Neutrophil (primary cell): ENCODE data around the gene PTCRA.

Experiments
- H3K27ac ChIP-seq: fragments of 200-600 bp; sonication (generic); 2 replicates; pipeline ENCODE4 v1.5.1; 2016; ENCODE audit warnings: mild to moderate bottlenecking, moderate library complexity
- H3K27me3 ChIP-seq: fragments of 200-600 bp; sonication (generic); 2 replicates; pipeline ENCODE4 v1.6.0; 2016; ENCODE audit warnings: mild to moderate bottlenecking
- H3K36me3 ChIP-seq: fragments of 200-600 bp; sonication (generic); 2 replicates; pipeline ENCODE4 v1.5.1; 2017
- H3K4me1 ChIP-seq, 2 experiments: fragments of 200-600 bp in 1 of 2; sonication (generic) in 1 of 2; 1 replicate in 1 of 2; 2 replicates in 1 of 2; pipeline versions ENCODE4 v1.5.1 to v1.6.1; 2013 to 2016; ENCODE audit warnings: low read depth in 1 of 2, low read length in 1 of 2, mild to moderate bottlenecking in 1 of 2, moderate library complexity in 1 of 2; ENCODE audit not compliant: control insufficient read depth in 1 of 2, insufficient read depth in 1 of 2
- H3K4me3 ChIP-seq, 2 experiments: fragments of 200-600 bp in 1 of 2; sonication (generic) in 1 of 2; 1 replicate in 1 of 2; 2 replicates in 1 of 2; pipeline ENCODE4 v1.5.1; 2013 to 2016; ENCODE audit warnings: low read depth in 1 of 2, low read length in 1 of 2, mild to moderate bottlenecking in 1 of 2, moderate library complexity in 1 of 2
- H3K9me3 ChIP-seq: fragments of 200-600 bp; sonication (generic); 2 replicates; pipeline ENCODE4 v1.5.1; 2016
- TF ChIP-seq, protein P1 (sequence below): fragments of 200-600 bp; sonication (generic); IDR thresholded peaks from 2 replicates; pipeline ENCODE4 v1.5.1; 2016; ENCODE audit warnings: antibody characterized with exemption

The PTCRA gene

DNA sequence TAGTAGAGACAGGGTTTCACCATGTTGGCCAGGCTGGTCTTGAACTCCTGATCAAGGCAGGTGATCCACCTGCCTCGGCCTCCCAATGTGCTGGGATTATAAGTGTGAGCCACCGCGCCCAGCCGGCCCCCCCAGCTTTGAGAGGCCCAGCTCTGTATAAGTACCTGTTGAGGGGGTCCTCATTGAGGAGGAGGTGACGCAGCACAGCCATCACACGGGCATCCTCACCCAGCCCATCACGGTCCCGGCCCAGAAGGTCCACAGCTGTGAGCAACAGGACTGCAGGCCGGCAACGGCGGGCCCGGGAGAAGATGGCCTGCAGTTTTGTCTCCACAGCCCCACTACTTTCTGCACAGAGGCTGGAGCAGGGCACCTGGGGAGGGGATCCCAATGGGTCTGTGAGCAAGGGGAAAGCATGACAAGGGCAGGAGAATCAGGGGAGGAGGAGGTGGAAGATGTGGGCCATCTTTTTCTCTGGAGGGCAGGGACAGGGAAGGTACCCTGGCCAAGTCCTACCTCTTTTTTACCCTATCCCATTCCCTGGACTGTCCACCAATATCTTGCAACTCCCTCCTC is 52.4 kb downstream of the PTCRA start:
- Histone ChIP-seq H3K4me3 (no peak overlapping the region), H3K4me1 (no peaks in the 10 kb centered on the region), H3K27ac (no peak overlapping the region), H3K36me3 (peaks cover 74% of the 10 kb centered on the region), H3K27me3 (no peaks in the 10 kb centered on the region), H3K9me3 (no peaks in the 10 kb centered on the region)
- TF ChIP-seq, protein P1, sequence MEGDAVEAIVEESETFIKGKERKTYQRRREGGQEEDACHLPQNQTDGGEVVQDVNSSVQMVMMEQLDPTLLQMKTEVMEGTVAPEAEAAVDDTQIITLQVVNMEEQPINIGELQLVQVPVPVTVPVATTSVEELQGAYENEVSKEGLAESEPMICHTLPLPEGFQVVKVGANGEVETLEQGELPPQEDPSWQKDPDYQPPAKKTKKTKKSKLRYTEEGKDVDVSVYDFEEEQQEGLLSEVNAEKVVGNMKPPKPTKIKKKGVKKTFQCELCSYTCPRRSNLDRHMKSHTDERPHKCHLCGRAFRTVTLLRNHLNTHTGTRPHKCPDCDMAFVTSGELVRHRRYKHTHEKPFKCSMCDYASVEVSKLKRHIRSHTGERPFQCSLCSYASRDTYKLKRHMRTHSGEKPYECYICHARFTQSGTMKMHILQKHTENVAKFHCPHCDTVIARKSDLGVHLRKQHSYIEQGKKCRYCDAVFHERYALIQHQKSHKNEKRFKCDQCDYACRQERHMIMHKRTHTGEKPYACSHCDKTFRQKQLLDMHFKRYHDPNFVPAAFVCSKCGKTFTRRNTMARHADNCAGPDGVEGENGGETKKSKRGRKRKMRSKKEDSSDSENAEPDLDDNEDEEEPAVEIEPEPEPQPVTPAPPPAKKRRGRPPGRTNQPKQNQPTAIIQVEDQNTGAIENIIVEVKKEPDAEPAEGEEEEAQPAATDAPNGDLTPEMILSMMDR: no peak

DNA sequence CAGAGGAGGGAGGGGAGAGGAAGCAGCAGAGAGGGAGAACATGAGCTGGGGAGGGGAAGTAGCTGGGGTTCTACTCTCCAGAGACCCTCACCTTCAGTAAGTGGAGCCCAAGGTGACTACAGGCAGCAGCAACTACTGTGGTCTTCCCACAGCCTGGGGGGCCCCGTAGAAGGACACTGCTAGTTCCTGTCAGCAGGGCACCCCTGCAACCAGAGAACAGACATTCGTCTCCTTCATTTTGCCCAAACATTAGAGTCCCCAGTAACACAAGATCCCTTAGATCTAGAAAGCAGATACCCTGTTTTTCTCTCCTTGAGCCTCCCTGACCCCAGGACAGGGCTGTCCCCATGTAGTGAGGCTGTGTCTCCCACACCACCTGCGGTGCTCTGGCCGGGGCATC is 52.9 kb downstream of the PTCRA start:
- Histone ChIP-seq H3K27me3 (no peaks in the 10 kb centered on the region), H3K36me3 (peaks cover 74% of the 10 kb centered on the region), H3K4me1 (peaks cover 1 to 4% of the 10 kb centered on the region in 2 experiments), H3K27ac (no peak overlapping the region), H3K9me3 (no peaks in the 10 kb centered on the region), H3K4me3 (no peak overlapping the region)
- TF ChIP-seq, protein P1: no peak

GRCh38 chr6:42969431-42969830 is 53.6 kb downstream of the PTCRA start:
- Histone ChIP-seq H3K9me3 (no peaks in the 10 kb centered on the region), H3K4me1 (peaks cover 5 to 9% of the 10 kb centered on the region in 2 experiments), H3K4me3 (no peak overlapping the region), H3K36me3 (peaks cover 71% of the 10 kb centered on the region), H3K27me3 (no peaks in the 10 kb centered on the region), H3K27ac (no peak overlapping the region)
- TF ChIP-seq, protein P1: no peak

DNA sequence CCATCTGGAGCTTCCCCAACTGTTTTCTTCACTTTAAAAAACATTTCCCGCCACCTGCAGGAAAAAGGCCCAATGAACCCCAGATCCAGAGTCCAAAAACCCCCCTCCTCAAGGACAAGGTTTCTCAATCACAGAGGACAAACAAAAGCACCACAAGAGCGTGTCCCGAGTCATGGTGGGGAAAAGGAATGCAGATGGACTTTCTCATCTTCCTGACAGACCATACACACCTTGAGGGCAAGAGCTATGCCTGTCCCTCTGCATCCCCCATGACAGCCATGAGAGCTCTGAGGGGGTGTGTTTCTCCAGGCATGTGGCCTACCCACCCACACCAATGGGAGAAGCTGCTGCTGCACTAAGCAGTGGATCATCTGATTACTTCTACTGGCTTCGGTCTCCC is 54.1 kb downstream of the PTCRA start:
- H3K36me3 ChIP-seq: peaks cover 66% of the 10 kb centered on the region
- TF ChIP-seq, protein P1: no peak
- H3K4me3 ChIP-seq: no peak overlapping the region
- H3K27ac ChIP-seq: no peak overlapping the region
- H3K27me3 ChIP-seq: no peaks in the 10 kb centered on the region
- peaks cover 5 to 9% of the 10 kb centered on the region in 2 experiments for H3K4me1 ChIP-seq
- H3K9me3 ChIP-seq: no peaks in the 10 kb centered on the region

GRCh38 chr6:42970871-42971612 is 55.2 kb downstream of the PTCRA start:
- peaks cover 55% of the 10 kb centered on the region for H3K36me3 ChIP-seq
- peaks cover 5 to 9% of the 10 kb centered on the region in 2 experiments for H3K4me1 ChIP-seq
- TF ChIP-seq, protein P1: no peak
- no peaks in the 10 kb centered on the region for H3K9me3 ChIP-seq
- H3K27ac ChIP-seq: no peak overlapping the region
- H3K27me3 ChIP-seq: no peaks in the 10 kb centered on the region
- no peak overlapping the region for H3K4me3 ChIP-seq
